H1 (cell line): ENCODE data around the gene TBC1D9B. TPM values are rescaled to one million over a fixed set of nuclear protein-coding genes. Genes with fewer than 3 reads are reported as not detected.

Experiments used
- ATF3 ChIP-seq: IDR thresholded peaks from 2 replicates; pipeline ENCODE4 v1.6.1; 2011; ENCODE audit warnings: low read depth, mild to moderate bottlenecking, low read length; ENCODE audit not compliant: insufficient read depth
- FOSL1 ChIP-seq: IDR thresholded peaks from 2 replicates; pipeline ENCODE4 v1.6.1; 2011; ENCODE audit warnings: mild to moderate bottlenecking, low read depth, low read length, moderate library complexity; ENCODE audit not compliant: insufficient read depth
- GTF2F1 ChIP-seq: IDR thresholded peaks from 2 replicates; pipeline ENCODE4 v1.6.1; 2012; ENCODE audit warnings: low read depth, low read length, improper control_type of control experiment, borderline replicate concordance
- RAD21 ChIP-seq, 2 experiments: IDR thresholded peaks in 1 of 2; conservative IDR thresholded peaks in 1 of 2; 2 replicates each; pipeline ENCODE4 v1.6.1; 2011; ENCODE audit warnings: low read depth in 2 of 2, low read length in 2 of 2, improper control_type of control experiment in 1 of 2, inconsistent platforms in 1 of 2, mild to moderate bottlenecking in 1 of 2, moderate library complexity in 1 of 2
- polyA plus RNA-seq, 7 experiments: library from polyadenylated mRNA; depleted of rRNA in 3 of 7; stranded (reverse) in 5 of 7; unstranded in 2 of 7; fragments of >200 nt in 5 of 7; fragments of 200-250 nt in 2 of 7; gene quantifications; 1 replicate in 5 of 7; 2 replicates in 1 of 7; 4 replicates in 1 of 7; pipeline versions ENCODE4 v1.2.1 to v1.2.3, GENCODE V29; 2011 to 2013; ENCODE audit warnings: missing spikeins in 2 of 7, mixed read lengths in 2 of 7
- total RNA-seq: library from RNA; stranded (reverse); fragmentation: NEBNext Ultra II Directional; extraction: Animal tissue kit (Norgen Biotek cat#: 25700); gene quantifications from 2 replicates; pipeline ENCODE4 v1.2.1, GENCODE V29; 2021

The TBC1D9B gene
- total and polyA plus RNA-seq, 2 of the 8 experiments (the other 6 are each of a cell fraction or from before 2014, with no cell fraction given), result 33.6 to 57.1 TPM

GRCh38 chr5:179955062-179955461 lies 47.4 kb upstream of the TBC1D9B start (continued):
- TF ChIP-seq RAD21 (IDR thresholded peaks at IDR 0.05 in 1 of 2, conservative IDR thresholded peaks at IDR 0.05 in 1 of 2; ENCODE audit: low read depth in 2 of 2, low read length in 2 of 2) (no peak), GTF2F1 (no peak), ATF3 (no peak), FOSL1 (no peak)
